CD4-positive, alpha-beta T cell (primary cell): Measurements from ENCODE around the gene SGTA. TPM values are rescaled to one million over a fixed set of nuclear protein-coding genes. Genes with fewer than 3 reads are reported as not detected.

Source experiments
- ATAC-seq: fragments of 200-7000 bp; cut with Tn5 transposase; one replicate; pipeline ENCODE4 v1.10.0; 2022; ENCODE audit warnings: mild to moderate bottlenecking; ENCODE audit not compliant: poor library complexity
- CTCF ChIA-PET: fragments of 350-600 bp; sonication (Branson Sonifier 250); formaldehyde crosslinking; loops from one replicate; lab custom pipeline; 2021; ENCODE audit warnings: antibody characterized with exemption, inconsistent platforms; lab: Charles Lee
- POLR2A ChIA-PET: fragments of 350-600 bp; sonication (Branson Sonifier 250); formaldehyde crosslinking; loops from one replicate; lab custom pipeline; 2021; ENCODE audit warnings: antibody characterized with exemption, inconsistent platforms; lab: Charles Lee
- DNase-seq, 14 experiments: peaks; one replicate each; pipeline ENCODE4 v3.0.0-alpha.2; 2013 to 2020; ENCODE audit warnings: mixed read lengths in 2 of 14
- H3K27ac ChIP-seq, 2 donors: one replicate each; pipeline versions ENCODE4 v1.5.1 to v1.7.0; 2013; ENCODE audit warnings: low read length in 2 of 2, low read depth in 1 of 2, mild to moderate bottlenecking in 1 of 2
- H3K27me3 ChIP-seq, 2 experiments: 1 replicate in 1 of 2; 2 replicates in 1 of 2; pipeline versions ENCODE4 v1.6.1 to v1.7.0; 2013; ENCODE audit warnings: low read length in 2 of 2, control low read depth in 1 of 2, mild to moderate bottlenecking in 1 of 2, moderate library complexity in 1 of 2; ENCODE audit not compliant: insufficient read depth in 2 of 2, control insufficient read depth in 1 of 2
- H3K36me3 ChIP-seq: one replicate; pipeline ENCODE4 v1.6.1; 2013; ENCODE audit warnings: low read length, control low read depth; ENCODE audit not compliant: insufficient read depth
- H3K4me1 ChIP-seq: one replicate; pipeline ENCODE4 v1.6.1; 2013; ENCODE audit warnings: low read length, control low read depth; ENCODE audit not compliant: insufficient read depth
- H3K4me3 ChIP-seq: one replicate; pipeline ENCODE4 v1.5.1; 2013; ENCODE audit warnings: mild to moderate bottlenecking, low read length, moderate library complexity
- H3K9me3 ChIP-seq, 2 experiments: 1 replicate in 1 of 2; 2 replicates in 1 of 2; pipeline versions ENCODE4 v1.6.1 to v1.7.0; 2013; ENCODE audit warnings: low read length in 2 of 2, mild to moderate bottlenecking in 2 of 2, control low read depth in 1 of 2, moderate library complexity in 1 of 2; ENCODE audit not compliant: control insufficient read depth in 1 of 2, insufficient read depth in 1 of 2
- H3K27ac Mint-ChIP-seq: one replicate; pipeline ENCODE4 v1.8.0; 2020; ENCODE audit warnings: mixed read lengths
- H3K27me3 Mint-ChIP-seq: one replicate; pipeline ENCODE4 v1.8.0; 2021; ENCODE audit warnings: mixed read lengths
- H3K36me3 Mint-ChIP-seq: one replicate; pipeline ENCODE4 v1.8.0; 2021; ENCODE audit warnings: low read depth, mixed read lengths
- H3K4me1 Mint-ChIP-seq: one replicate; pipeline ENCODE4 v1.8.0; 2021; ENCODE audit warnings: low read depth, mixed read lengths
- H3K4me3 Mint-ChIP-seq: one replicate; pipeline ENCODE4 v1.8.0; 2020; ENCODE audit warnings: mild to moderate bottlenecking, mixed read lengths
- H3K9me3 Mint-ChIP-seq: one replicate; pipeline ENCODE4 v1.8.0; 2020; ENCODE audit warnings: mixed read lengths
- intact Hi-C, 2 experiments: fragments of 100-400 bp; cut with DNase I in 1 of 2; cut with micrococcal nuclease in 1 of 2; formaldehyde crosslinking; loops; one replicate each; pipeline versions ENCODE4 v1.15.1 to v1.9.0; 2023 to 2025; cut with DNase I, micrococcal nuclease
- total RNA-seq, 174 experiments: library from RNA in 2 of 174; stranded (reverse) in 2 of 174; gene quantifications; one replicate each; pipeline ENCODE4 v1.2.3 and lab custom pipeline; 2021 to 2026
- TF ChIP-seq, protein P1 (sequence below): fragments of 200-600 bp; IDR thresholded peaks from one replicate; pipeline ENCODE4 v1.8.0; 2022; ENCODE audit warnings: antibody characterized with exemption, mild to moderate bottlenecking

The SGTA gene
- total RNA-seq, 2 experiments from 2014 or later: 28.3 to 29.7 TPM

DNA sequence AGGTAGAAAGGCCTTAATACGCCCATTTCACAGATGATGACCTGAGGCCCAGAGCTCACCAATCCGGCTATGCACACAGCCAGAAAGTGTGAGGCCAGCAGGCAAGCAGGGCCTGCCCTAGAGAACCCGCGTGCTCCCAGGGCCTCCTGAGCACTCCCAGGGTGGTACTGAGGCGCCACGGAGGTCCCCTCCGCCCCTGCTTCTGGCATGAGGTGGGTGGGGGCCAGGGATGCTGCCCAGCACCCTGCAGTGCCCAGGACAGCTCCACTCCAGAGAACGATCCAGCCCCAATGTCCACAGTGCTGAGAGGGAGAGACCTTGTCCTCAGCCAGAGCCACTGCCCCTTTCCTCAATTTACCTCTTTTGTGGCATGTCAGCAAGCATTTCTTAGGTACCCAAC is 13.9 kb downstream of the SGTA start:
- Histone ChIP-seq H3K27ac (no peak overlapping the region), H3K36me3 (peaks cover 54% of the 10 kb centered on the region), H3K4me3 (no peak overlapping the region), H3K27me3 (no peaks in the 10 kb centered on the region), H3K9me3 (no peaks in the 10 kb centered on the region), H3K4me1 (peaks cover 13% of the 10 kb centered on the region)
- no peak for ATAC-seq
- no peaks in the 10 kb centered on the region for H3K27me3 Mint-ChIP-seq
- DNase-seq: no peak
- peaks cover 3% of the 10 kb centered on the region for H3K4me1 Mint-ChIP-seq
- peaks cover 5% of the 10 kb centered on the region for H3K36me3 Mint-ChIP-seq
- H3K27ac Mint-ChIP-seq: no peak overlapping the region
- ChIA-PET POLR2A (no interaction called here), CTCF (no interaction called here)
- H3K4me3 Mint-ChIP-seq: no peak overlapping the region
- TF ChIP-seq, protein P1, sequence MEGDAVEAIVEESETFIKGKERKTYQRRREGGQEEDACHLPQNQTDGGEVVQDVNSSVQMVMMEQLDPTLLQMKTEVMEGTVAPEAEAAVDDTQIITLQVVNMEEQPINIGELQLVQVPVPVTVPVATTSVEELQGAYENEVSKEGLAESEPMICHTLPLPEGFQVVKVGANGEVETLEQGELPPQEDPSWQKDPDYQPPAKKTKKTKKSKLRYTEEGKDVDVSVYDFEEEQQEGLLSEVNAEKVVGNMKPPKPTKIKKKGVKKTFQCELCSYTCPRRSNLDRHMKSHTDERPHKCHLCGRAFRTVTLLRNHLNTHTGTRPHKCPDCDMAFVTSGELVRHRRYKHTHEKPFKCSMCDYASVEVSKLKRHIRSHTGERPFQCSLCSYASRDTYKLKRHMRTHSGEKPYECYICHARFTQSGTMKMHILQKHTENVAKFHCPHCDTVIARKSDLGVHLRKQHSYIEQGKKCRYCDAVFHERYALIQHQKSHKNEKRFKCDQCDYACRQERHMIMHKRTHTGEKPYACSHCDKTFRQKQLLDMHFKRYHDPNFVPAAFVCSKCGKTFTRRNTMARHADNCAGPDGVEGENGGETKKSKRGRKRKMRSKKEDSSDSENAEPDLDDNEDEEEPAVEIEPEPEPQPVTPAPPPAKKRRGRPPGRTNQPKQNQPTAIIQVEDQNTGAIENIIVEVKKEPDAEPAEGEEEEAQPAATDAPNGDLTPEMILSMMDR: no peak
- H3K9me3 Mint-ChIP-seq: no peaks in the 10 kb centered on the region
- intact Hi-C loops: no loop called here

DNA sequence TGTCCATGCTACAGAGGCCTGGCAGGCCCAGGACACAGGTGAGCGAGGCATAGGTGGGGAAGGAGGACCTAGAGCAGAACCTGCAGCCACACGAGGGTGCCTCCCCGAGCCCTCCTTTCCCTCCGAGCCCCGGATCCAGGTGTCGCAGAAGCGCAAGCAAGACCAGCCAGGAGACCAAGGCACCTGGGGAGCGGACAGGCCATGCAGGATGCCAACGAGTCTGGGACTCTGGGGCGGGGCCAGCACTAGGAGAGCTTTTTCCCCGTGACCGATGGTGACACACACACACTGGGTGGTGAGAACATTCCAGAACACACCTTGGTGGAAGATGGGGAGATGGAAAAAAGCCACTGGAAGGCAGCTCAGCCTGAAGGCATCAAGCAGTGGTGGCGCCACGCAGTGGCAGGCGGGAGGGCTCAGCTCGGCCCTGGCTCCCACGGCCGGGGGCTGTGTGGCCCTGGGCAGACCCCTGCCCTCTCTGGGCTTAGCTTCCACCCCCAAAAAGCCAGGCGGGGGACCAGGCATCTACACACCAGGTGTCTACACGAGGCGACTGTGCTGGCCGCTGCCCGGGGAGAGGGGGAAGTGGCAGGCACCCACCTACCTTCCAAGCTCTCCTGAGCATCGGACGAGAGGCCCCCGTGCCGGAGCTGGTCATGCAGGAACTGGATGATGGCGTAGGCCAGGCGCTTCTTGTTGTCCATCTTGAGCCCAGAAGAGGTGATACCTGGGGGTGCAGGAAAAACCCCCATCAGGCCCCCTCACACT is 14.5 kb downstream of the SGTA start:
- Histone ChIP-seq H3K4me3 (no peak overlapping the region), H3K36me3 (peaks cover 60% of the 10 kb centered on the region), H3K4me1 (peaks cover 11% of the 10 kb centered on the region), H3K9me3 (no peaks in the 10 kb centered on the region), H3K27ac (no peak overlapping the region), H3K27me3 (no peaks in the 10 kb centered on the region)
- intact Hi-C loops: no loop called here
- Mint-ChIP-seq H3K4me1 (no peaks in the 10 kb centered on the region), H3K9me3 (no peaks in the 10 kb centered on the region), H3K27me3 (no peaks in the 10 kb centered on the region), H3K27ac (no peak overlapping the region), H3K4me3 (no peak overlapping the region), H3K36me3 (peaks cover 12% of the 10 kb centered on the region)
- ATAC-seq (no peak), DNase-seq (no peak)
- TF ChIP-seq, protein P1: no peak
- ChIA-PET CTCF (no interaction called here), POLR2A (no interaction called here)

DNA sequence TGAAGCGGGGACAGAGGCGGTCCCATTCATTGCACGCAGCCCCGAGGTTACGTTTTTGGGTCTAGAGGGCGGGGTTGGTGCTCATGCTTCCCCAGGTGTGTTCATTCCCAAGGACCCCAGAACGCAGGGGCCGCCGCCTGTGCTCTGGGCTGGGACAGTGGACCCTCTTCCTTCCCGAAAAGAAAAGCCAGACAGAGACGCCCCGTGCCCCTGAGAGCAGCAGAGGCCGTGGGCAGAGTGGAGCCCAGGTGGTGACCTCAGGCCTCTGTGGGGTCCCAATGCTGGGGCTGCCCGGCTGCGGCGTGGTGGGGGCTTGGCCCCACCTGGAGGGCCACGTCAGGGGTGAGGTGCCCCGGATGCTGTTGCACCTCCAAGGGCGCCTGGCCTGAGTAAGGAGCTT is 15.4 kb downstream of the SGTA start:
- POLR2A ChIA-PET: no interaction called here
- CTCF ChIA-PET: no interaction called here
- Mint-ChIP-seq H3K4me3 (no peak overlapping the region), H3K27ac (no peak overlapping the region), H3K4me1 (no peaks in the 10 kb centered on the region), H3K9me3 (no peaks in the 10 kb centered on the region), H3K36me3 (peaks cover 17% of the 10 kb centered on the region), H3K27me3 (no peaks in the 10 kb centered on the region)
- Histone ChIP-seq H3K27me3 (no peaks in the 10 kb centered on the region), H3K9me3 (no peaks in the 10 kb centered on the region), H3K4me3 (no peak overlapping the region), H3K4me1 (peaks cover 11% of the 10 kb centered on the region), H3K36me3 (peaks cover 69% of the 10 kb centered on the region), H3K27ac (no peak overlapping the region)
- TF ChIP-seq, protein P1: no peak
- ATAC-seq (no peak), DNase-seq (no peak)
- intact Hi-C loops: no loop called here
